Activated T-cell treated with anti-CD3 and anti-CD28 coated beads, Interleukin-2, amount 50 U/mL, for 24 hours (primary cell): ENCODE measurements around the gene OR5K4.
"Not testable (repeated sequence)": the region's sequence is repeated elsewhere in the genome, so short reads cannot be mapped to it uniquely, and the experiment has no call there.

ENCODE experiments used
- DNase-seq: peaks from one replicate; pipeline ENCODE4 v3.0.0-alpha.2; 2020
- H3K27ac Mint-ChIP-seq: 2 replicates; pipeline ENCODE4 v1.8.0; 2020; ENCODE audit warnings: mild to moderate bottlenecking, mixed read lengths
- H3K27me3 Mint-ChIP-seq: 2 replicates; pipeline ENCODE4 v1.8.0; 2020; ENCODE audit warnings: mixed read lengths
- H3K36me3 Mint-ChIP-seq: 2 replicates; pipeline ENCODE4 v1.8.0; 2020; ENCODE audit warnings: low read depth, mixed read lengths
- H3K4me1 Mint-ChIP-seq: 2 replicates; pipeline ENCODE4 v1.8.0; 2020; ENCODE audit warnings: low read depth, mixed read lengths
- H3K4me3 Mint-ChIP-seq: 2 replicates; pipeline ENCODE4 v1.8.0; 2020; ENCODE audit warnings: mild to moderate bottlenecking, moderate library complexity, mixed read lengths
- H3K9me3 Mint-ChIP-seq: 2 replicates; pipeline ENCODE4 v1.8.0; 2020; ENCODE audit warnings: mixed read lengths

OR5K4 gene

DNA sequence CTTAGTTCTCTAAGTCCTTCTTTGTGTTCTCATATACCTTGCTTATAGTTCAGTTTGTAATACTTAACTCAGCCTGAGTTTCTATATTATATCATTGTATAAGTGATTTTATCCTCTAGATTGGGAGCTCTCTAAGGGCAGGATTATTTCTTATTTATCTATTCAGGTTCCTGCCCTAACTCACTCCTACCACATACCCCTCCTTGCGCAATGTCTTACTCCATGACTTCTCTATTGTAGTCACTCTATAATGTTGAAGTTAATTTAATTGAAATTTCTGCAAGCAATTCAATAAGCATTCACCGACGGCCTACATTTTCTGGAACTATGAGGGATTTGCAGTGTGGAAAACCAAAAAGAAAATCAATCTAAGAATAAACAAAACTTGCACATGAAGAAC lies 3.6 kb upstream of the OR5K4 start:
- H3K4me3 Mint-ChIP-seq: no peak overlapping the region
- H3K36me3 Mint-ChIP-seq: no peaks in the 10 kb centered on the region
- peaks cover 29% of the 10 kb centered on the region for H3K27me3 Mint-ChIP-seq
- H3K4me1 Mint-ChIP-seq: peaks cover 3% of the 10 kb centered on the region
- no peak for DNase-seq
- H3K27ac Mint-ChIP-seq: no peak overlapping the region
- H3K9me3 Mint-ChIP-seq: no peaks in the 10 kb centered on the region

DNA sequence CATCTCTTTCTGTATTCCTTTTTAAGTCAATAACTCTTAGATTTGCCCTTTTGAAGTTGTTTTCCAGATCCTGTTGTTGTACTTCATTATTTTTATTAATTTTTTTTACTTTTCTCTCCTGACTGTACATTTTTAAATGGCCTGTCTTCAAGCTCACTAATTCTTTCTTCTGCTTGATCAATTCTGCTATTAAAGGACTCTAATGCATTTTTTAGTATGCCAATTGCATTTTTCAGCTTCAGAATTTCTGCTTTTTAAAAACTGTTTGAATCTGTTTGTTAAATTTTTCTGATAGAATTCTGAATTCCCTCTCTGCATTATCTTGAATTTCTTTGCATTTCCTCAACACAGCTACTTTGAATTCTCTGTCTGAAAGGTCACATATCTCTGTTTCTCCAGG lies 5.6 kb downstream of the OR5K4 start:
- Mint-ChIP-seq H3K9me3 (peaks cover 13% of the 10 kb centered on the region), H3K4me1 (no peaks in the 10 kb centered on the region), H3K4me3 (no peak overlapping the region), H3K36me3 (no peaks in the 10 kb centered on the region), H3K27ac (no peak overlapping the region), H3K27me3 (peaks cover 3% of the 10 kb centered on the region)
- DNase-seq: no peak

DNA sequence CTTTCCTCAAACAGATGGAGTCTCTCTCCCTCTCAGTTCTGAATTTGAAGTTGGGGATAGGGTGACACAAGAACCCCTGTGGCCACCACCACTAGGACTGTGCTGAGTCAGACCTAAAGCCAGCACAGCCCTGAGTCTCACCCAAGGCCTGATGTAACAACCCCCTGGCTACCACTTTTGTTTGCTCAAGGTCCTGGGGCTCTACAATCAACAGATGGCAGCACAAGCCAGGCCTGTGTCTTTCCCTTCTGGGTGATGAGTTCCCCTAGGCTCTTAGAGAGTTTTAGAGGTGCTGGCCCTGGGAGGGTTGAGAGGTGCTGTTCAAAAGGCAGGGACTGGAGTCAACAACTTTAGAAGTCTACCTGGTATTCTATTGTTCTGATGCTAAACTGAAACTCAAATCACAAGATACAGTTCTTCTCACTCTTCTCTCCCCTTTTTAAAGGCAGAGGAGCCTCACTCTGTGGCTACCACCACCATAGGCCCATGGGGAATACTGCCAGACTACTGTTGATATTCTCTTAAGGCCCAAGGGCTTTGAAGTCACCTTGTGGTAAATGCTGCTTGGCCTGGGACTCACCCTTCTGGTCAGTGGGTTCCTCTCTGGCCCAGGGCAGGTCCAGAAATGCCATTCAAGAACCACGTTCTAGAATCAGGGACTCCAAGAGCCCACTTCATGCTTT lies 6.5 kb downstream of the OR5K4 start:
- no peak overlapping the region for H3K27ac Mint-ChIP-seq
- DNase-seq: no peak
- H3K36me3 Mint-ChIP-seq: no peaks in the 10 kb centered on the region
- no peaks in the 10 kb centered on the region for H3K4me1 Mint-ChIP-seq
- peaks cover 13% of the 10 kb centered on the region for H3K9me3 Mint-ChIP-seq
- H3K4me3 Mint-ChIP-seq: no peak overlapping the region
- H3K27me3 Mint-ChIP-seq: peaks cover 3% of the 10 kb centered on the region

DNA sequence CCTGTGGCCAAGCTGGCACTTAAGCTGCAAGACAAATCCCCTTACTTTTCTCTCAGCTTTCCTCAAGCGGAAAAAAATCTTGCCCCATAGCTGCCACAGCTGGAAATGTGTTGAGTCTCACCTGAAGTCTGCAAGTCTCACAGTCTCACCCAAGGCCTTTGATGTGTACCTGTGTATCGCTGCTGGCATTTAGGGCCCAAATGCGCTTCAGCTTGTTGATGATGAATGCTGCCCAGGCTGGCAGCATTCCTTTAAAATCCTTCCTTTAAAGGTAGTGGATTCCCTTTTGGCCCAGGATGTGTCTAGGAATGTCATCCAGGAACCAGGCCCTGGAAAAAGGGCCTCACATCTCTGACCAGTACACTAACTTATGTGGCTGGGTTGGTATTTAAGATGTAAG lies 7.0 kb downstream of the OR5K4 start:
- Mint-ChIP-seq H3K4me1 (no peaks in the 10 kb centered on the region), H3K9me3 (peaks cover 16% of the 10 kb centered on the region), H3K27ac (no peak overlapping the region), H3K27me3 (peaks cover 3% of the 10 kb centered on the region), H3K4me3 (no peak overlapping the region), H3K36me3 (no peaks in the 10 kb centered on the region)
- no peak for DNase-seq

DNA sequence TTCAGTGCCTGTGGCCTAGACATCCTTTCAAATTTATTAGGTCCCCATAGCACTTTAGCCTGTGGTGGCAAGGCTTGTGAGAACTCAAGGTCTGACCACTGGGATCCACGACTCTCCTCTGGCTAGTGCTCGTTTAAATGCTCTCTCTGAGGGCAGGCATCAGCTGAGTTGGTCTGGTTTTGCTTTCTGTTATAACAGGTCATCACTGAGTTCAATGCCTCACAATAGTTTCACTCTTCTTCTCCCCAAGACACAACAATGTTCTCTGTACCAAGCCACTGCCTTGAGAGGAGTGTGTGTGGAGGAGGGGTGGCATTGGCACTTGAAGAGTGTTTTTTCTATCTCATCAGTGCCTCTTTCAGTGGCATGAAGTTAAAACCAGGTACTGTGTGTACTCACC lies 7.6 kb downstream of the OR5K4 start:
- Mint-ChIP-seq H3K27ac (peak overlapping the region; percentile 22), H3K27me3 (peaks cover 3% of the 10 kb centered on the region), H3K4me1 (no peaks in the 10 kb centered on the region)

DNA sequence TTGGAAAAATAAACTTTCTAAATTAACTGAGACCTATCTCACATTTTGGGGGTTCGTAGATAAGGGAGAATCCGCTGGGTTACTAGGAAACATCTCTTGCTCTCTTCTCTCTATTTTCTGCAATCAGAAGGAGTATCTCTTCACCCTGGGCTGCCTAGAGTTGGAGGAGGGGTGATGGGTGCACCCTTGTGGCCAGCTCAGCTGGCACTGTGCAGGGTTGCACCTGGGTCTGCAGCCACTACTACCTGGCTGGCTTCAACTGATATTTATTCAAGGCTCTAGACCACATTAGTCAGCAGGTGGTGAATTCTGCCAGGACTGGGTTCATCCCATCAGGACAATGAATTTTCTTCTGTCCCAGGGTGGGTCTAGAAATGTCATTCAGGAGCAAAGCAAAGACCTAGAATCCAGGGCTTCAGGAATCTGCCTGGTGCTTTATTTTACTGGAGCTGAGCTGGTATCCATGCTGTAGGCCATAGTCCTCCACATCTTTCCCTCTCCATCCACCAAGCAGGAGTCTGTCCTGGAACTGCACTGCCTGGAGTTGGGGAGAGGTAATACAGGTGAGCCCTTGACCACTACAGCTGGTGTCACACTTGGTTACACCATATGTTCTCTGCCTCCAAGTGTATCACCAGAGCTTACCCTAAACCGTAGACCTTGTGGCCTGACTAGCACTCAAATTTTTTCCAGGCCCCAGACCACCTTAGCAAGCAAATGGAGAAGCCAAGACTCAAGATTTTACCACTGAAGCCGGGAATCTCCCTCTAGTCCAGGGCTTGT lies 14.0 kb downstream of the OR5K4 start:
- peaks cover 2% of the 10 kb centered on the region for H3K4me1 Mint-ChIP-seq

More for the DNA sequence above, 7.6 kb downstream of the OR5K4 start:
- Mint-ChIP-seq H3K36me3 (no peaks in the 10 kb centered on the region), H3K4me3 (no peak overlapping the region), H3K9me3 (peaks cover 18% of the 10 kb centered on the region)
- DNase-seq: no peak

DNA sequence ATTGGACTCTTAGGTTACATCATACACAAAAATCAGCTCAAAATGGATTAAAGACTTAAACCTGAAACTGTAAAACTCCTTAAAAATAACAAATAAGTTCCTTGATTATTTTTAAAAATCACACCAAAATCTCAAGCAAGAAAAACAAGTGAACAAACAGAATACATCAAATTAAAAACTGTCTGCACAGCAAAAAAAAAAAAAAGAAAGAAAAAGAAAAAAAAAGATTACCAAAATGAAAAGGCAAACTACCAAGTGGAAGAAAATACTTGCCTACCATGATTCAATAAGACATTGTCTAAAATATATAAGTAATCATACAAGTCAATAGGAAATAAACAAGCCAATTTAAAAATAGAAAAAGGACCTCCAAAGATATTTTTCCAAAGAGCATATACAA lies 17.5 kb downstream of the OR5K4 start:
- H3K36me3 Mint-ChIP-seq: no peaks in the 10 kb centered on the region
- no peak overlapping the region for H3K27ac Mint-ChIP-seq
- no peaks in the 10 kb centered on the region for H3K27me3 Mint-ChIP-seq
- no peaks in the 10 kb centered on the region for H3K9me3 Mint-ChIP-seq
- H3K4me3 Mint-ChIP-seq: no peak overlapping the region
- DNase-seq: no peak
- peaks cover 2% of the 10 kb centered on the region for H3K4me1 Mint-ChIP-seq

More for the DNA sequence above, 14.0 kb downstream of the OR5K4 start:
- H3K27ac Mint-ChIP-seq: no peak overlapping the region
- H3K36me3 Mint-ChIP-seq: no peaks in the 10 kb centered on the region
- no peak for DNase-seq
- H3K27me3 Mint-ChIP-seq: no peaks in the 10 kb centered on the region
- H3K9me3 Mint-ChIP-seq: peaks cover 5% of the 10 kb centered on the region
- H3K4me3 Mint-ChIP-seq: no peak overlapping the region

DNA sequence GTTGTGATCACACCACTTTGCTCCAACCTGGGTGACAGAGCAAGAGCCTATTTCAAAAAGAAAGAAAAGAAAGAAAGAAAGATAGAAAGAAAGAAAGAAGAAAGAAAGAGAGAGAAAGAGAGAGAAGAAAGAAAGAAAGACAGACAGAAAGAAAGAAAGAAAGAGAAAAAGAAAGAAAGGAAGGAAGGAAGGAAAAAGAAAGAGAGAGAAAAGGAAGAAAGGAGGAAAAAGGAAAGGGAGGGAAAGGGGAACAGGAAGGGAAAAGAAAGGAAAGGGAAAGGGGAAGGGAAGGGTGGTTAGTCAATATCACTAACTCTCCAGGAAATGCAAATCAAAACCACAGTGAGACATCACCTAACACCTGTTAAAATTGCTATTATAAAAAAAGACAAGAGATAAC lies 18.2 kb downstream of the OR5K4 start:
- Mint-ChIP-seq H3K4me1 (peaks cover 2% of the 10 kb centered on the region), H3K27ac (no peak overlapping the region), H3K27me3 (no peaks in the 10 kb centered on the region), H3K36me3 (no peaks in the 10 kb centered on the region), H3K4me3 (no peak overlapping the region), H3K9me3 (no peaks in the 10 kb centered on the region)
- DNase-seq: no peak

DNA sequence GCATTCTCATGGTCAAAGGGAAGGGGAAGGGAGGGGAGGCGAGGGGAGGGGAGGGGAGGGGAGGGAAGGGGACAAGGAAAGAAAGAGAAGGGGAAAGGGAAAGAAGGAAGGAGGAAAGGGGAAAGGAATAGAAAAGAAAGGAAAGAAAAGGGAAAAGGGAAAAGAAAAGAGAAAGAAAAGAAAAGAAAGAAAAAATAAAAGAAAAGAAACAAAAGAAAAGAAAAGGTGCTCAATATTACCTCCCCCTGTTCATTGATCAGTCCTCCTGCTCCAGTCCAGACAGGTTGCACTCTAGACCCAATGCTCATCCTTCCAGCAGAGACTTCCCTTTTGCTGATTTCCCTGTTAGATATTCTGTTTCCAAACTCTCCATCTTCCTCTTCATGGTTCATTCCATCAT lies 18.8 kb downstream of the OR5K4 start:
- H3K4me1 Mint-ChIP-seq: peaks cover 2% of the 10 kb centered on the region

DNA sequence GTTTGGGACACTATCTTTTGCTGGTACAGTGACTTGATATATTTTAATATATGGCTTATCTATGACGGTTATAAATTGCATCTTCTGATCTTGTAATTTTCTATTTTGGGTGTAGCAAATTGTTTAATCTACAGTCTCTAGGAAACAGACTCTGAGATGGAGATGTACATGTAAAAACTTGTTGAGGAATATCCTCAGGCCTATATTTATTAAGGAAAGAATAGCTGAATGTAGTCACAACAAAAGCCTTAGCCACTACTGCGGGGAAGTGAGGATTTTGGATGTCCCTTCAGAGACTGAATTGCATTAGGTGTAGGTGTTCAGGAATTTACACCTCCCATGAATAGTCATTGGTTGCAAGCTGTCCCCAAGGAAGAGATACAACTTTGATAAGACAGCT lies 23.0 kb downstream of the OR5K4 start:
- Mint-ChIP-seq H3K27ac (no peak overlapping the region), H3K27me3 (no peaks in the 10 kb centered on the region), H3K4me3 (no peak overlapping the region), H3K36me3 (no peaks in the 10 kb centered on the region), H3K4me1 (peaks cover 2% of the 10 kb centered on the region), H3K9me3 (no peaks in the 10 kb centered on the region)
- no peak for DNase-seq

More for the DNA sequence above, 18.8 kb downstream of the OR5K4 start:
- Mint-ChIP-seq H3K9me3 (no peaks in the 10 kb centered on the region), H3K4me3 (no peak overlapping the region), H3K27ac (no peak overlapping the region), H3K27me3 (no peaks in the 10 kb centered on the region), H3K36me3 (no peaks in the 10 kb centered on the region)
- DNase-seq: no peak

DNA sequence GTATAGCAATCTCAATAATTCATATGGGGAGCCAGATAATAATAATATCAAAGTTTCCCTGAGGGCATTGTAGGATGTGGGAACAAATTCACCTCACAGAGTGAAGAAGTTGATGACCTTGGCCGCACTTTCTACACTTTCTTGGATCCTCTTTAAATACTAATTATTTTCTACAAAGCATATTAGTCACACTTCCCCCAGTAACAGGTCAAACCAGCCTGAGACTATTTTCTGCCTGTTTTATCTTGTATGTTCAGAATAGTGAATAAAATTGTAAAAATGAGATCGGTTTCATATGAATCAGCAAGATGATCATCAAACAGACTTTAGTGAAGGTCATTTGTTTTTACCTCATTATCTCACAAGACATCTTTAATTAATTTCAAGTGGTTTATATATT lies 34.5 kb downstream of the OR5K4 start:
- no peak overlapping the region for H3K4me3 Mint-ChIP-seq
- H3K27ac Mint-ChIP-seq: no peak overlapping the region
- DNase-seq: no peak
- no peaks in the 10 kb centered on the region for H3K36me3 Mint-ChIP-seq
- H3K4me1 Mint-ChIP-seq: no peaks in the 10 kb centered on the region
- H3K9me3 Mint-ChIP-seq: no peaks in the 10 kb centered on the region
- peaks cover 27% of the 10 kb centered on the region for H3K27me3 Mint-ChIP-seq

DNA sequence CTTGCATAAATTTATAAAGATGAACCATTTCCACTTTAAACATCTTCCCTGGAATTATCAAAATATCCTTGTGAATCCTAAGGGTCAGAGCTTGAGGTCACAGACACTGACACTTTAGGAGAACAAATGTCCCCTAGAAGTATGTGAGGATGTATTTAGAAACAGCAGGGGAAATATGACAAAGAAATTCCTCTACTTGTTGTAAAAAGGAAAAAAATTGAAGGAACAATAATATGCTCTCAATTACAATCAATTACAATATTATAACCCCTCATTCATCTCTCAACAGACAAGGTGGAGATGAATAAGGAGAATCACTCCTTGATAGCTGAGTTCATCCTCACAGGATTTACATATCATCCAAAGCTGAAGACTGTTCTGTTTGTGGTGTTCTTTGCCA lies 36.7 kb downstream of the OR5K4 start, which contains the start of gene OR5K3:
TSS of gene OR5K3 (plus strand) at position 301 of the 400 bp plus-strand sequence. CDS start at position 301, 0 bp downstream.
- no peaks in the 10 kb centered on the region for H3K36me3 Mint-ChIP-seq
- no peaks in the 10 kb centered on the region for H3K4me1 Mint-ChIP-seq
- H3K27ac Mint-ChIP-seq: no peak within 1 kb of the TSS
- DNase-seq: no peak
- H3K9me3 Mint-ChIP-seq: no peaks in the 10 kb centered on the region
- H3K27me3 Mint-ChIP-seq: peaks cover 20% of the 10 kb centered on the region
- no peak within 1 kb of the TSS for H3K4me3 Mint-ChIP-seq

DNA sequence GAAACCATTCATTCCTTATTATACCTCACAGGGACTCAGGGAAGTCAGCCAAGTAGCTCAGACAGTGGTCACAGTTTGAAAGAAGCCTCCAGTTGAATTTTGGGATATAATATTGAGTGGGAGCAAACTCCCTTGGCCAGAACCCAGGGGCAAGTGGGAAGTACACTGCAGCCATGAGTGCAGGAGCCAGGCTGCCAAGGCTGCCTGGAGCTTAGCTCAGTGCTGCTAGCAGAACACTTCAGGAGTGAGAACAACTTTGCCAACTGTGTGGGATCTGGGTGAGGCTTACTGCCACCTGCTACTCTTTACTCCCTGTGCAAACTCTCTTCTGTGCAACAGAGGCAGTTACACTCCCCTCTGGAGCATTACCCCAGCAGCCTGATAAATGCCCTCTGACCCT lies 41.4 kb downstream of the OR5K4 start:
- Mint-ChIP-seq H3K4me3 (no peak overlapping the region), H3K4me1 (no peaks in the 10 kb centered on the region), H3K27ac (no peak overlapping the region), H3K36me3 (no peaks in the 10 kb centered on the region), H3K27me3 (peaks cover 19% of the 10 kb centered on the region), H3K9me3 (peaks cover 16% of the 10 kb centered on the region)
- no peak for DNase-seq

DNA sequence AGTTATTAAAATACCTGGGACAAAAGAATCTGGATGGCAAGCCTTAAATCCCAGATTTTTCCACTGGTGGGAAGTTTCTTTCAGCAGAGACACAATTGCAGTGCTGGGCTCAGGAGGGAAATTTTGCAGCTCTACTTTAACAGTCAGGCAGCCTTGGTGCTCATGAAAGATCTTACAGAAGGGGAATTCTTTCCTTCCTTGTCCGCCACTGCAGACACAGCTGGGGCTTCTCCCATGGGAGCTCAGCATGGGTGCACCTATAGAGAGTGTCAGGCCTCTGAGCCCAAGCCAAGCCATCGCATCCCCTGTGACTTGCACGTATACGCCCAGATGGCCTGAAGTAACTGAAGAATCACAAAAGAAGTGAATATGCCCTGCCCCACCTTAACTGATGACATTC lies 42.8 kb downstream of the OR5K4 start:
- DNase-seq, H3K4me3 Mint-ChIP-seq, H3K4me1 Mint-ChIP-seq, H3K27ac Mint-ChIP-seq, H3K36me3 Mint-ChIP-seq: not testable (repeated sequence)
- Mint-ChIP-seq H3K27me3 (peaks cover 13% of the 10 kb centered on the region), H3K9me3 (peaks cover 19% of the 10 kb centered on the region)

DNA sequence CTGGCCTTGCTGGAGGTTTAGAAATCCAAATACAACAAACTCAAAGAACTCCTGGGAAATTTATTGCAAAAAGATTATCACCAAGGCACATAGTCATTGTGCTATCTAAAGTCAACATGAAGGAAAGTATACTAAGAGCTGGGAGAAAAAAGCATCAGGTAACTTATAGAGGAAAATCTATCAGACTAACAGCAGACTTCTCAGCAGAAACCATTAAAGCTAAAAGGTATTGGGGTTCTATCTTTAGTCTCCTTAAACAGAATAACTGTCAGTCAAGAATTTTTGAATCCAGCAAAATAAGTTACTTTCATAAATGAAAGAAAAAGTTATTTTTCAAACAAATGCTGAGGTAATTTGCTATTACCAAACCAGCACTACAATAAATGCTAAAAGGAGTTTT lies 44.9 kb downstream of the OR5K4 start:
- Mint-ChIP-seq H3K4me1 (peaks cover 5% of the 10 kb centered on the region), H3K4me3 (no peak overlapping the region), H3K27me3 (peaks cover 11% of the 10 kb centered on the region), H3K9me3 (peaks cover 33% of the 10 kb centered on the region), H3K36me3 (no peaks in the 10 kb centered on the region), H3K27ac (no peak overlapping the region)
- DNase-seq: no peak
